ENCODE data around the gene MOGAT1. TPM values are rescaled to one million over a fixed set of nuclear protein-coding genes. Genes with fewer than 3 reads are reported as not detected.

The MOGAT1 gene
- total RNA-seq, 1 donor from 2014 or later = 2.2 TPM

- Histone ChIP-seq H3K4me1 (peaks cover 9% of the 10 kb centered on the region), H3K27ac (no peak overlapping the region), H3K27me3 (no peaks in the 10 kb centered on the region), H3K4me3 (no peak overlapping the region), H3K36me3 (no peaks in the 10 kb centered on the region), H3K9me3 (no peaks in the 10 kb centered on the region)
- intact Hi-C loops (cut with DNase I) = no loop called here
- peak; percentile 47 for ATAC-seq
- DNase-seq = no peak
- TF ChIP-seq CTCF (IDR thresholded peaks at IDR 0.05) = no peak
Measured at GRCh38 chr2:222745836-222746559, 74.5 kb downstream of the MOGAT1 start.

GRCh38 chr2:222747526-222748160 is 76.2 kb downstream of the MOGAT1 start:
- intact Hi-C loops (cut with DNase I) = no loop called here
- Histone ChIP-seq H3K36me3 (no peaks in the 10 kb centered on the region), H3K27ac (no peak overlapping the region), H3K4me1 (peaks cover 9% of the 10 kb centered on the region), H3K4me3 (no peak overlapping the region), H3K27me3 (no peaks in the 10 kb centered on the region), H3K9me3 (no peaks in the 10 kb centered on the region)
- ATAC-seq (no peak), DNase-seq (no peak)
- TF ChIP-seq CTCF (IDR thresholded peaks at IDR 0.05) = no peak

- intact Hi-C loops (cut with DNase I) = no loop called here
- no peak for ATAC-seq
- H3K9me3 ChIP-seq = no peaks in the 10 kb centered on the region
- no peaks in the 10 kb centered on the region for H3K36me3 ChIP-seq
- no peaks in the 10 kb centered on the region for H3K4me1 ChIP-seq
- no peak overlapping the region for H3K27ac ChIP-seq
- no peak for TF ChIP-seq CTCF (IDR thresholded peaks at IDR 0.05)
- no peak for DNase-seq
- H3K27me3 ChIP-seq = no peaks in the 10 kb centered on the region
- H3K4me3 ChIP-seq = no peak overlapping the region
Measured at GRCh38 chr2:222750533-222750932, 79.1 kb downstream of the MOGAT1 start.

- no peak overlapping the region for H3K27ac ChIP-seq
- H3K36me3 ChIP-seq = no peaks in the 10 kb centered on the region
- DNase-seq (no peak), ATAC-seq (peak; percentile 42)
- no peaks in the 10 kb centered on the region for H3K9me3 ChIP-seq
- no peaks in the 10 kb centered on the region for H3K27me3 ChIP-seq
- no peak for TF ChIP-seq CTCF (IDR thresholded peaks at IDR 0.05)
- H3K4me3 ChIP-seq = no peak overlapping the region
- intact Hi-C loops (cut with DNase I) = no loop called here
- no peaks in the 10 kb centered on the region for H3K4me1 ChIP-seq
Measured at GRCh38 chr2:222751238-222751637, 79.8 kb downstream of the MOGAT1 start.

- TF ChIP-seq CTCF (IDR thresholded peaks at IDR 0.05) = no peak
- no peak for ATAC-seq
- Histone ChIP-seq H3K36me3 (no peaks in the 10 kb centered on the region), H3K27ac (no peak overlapping the region), H3K27me3 (no peaks in the 10 kb centered on the region), H3K9me3 (no peaks in the 10 kb centered on the region), H3K4me3 (no peak overlapping the region), H3K4me1 (no peaks in the 10 kb centered on the region)
- intact Hi-C loops (cut with DNase I) = no loop called here
- DNase-seq = no peak
Measured at GRCh38 chr2:222751821-222752719, 80.6 kb downstream of the MOGAT1 start.
